Left forelimb (tissue), 1 donor: Measurements from ENCODE around the gene CFP.
"Not testable (repeated sequence)": the region's sequence is repeated elsewhere in the genome, so short reads cannot be mapped to it uniquely, and the experiment has no call there.

Experiments used
- DNase-seq: peaks from one replicate; pipeline ENCODE4 v3.0.0-alpha.2; 2018; ENCODE audit warnings: low spot score

CFP gene

DNA sequence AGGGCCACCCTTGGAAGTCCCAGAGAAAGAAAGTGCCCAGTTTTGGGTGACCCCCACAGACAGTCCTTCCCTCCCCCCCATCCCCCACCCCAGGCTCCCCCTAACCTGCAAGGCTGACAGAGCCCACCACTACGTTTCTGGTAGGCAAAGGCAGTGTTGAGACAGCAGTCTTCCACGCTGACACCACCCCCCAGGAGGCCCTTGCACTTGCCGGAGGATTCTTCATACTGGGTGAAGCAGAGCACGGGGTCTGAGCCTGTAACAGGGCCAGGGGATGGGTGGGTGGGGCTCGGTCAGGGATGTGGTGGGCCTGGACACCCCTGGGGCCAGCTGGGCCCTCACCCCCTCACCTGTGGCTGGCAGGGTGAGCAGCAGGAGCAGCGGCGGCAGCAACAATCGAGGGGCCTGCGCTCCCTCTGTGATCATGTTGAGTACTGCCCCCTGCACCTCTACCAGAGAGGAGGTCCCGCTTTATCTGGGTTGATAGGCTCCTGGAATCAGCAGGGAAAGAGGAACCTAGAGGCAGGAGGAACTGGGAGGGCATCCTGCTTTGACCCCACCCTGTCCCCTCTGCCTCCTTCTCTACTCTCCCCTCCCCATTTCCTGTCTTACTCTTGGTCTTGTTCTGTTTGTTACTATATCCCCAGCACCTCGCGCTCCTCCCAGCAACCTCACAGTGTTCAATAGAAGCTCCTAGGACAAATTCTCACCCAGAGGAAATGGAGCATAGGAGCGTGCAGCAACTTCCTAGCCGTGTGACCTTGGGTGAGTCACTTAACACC lies at the start of gene CFP:
CFP (minus strand) TSS at position 512 of the 782 bp plus-strand sequence; CDS start at position 426, 86 bp downstream.
- DNase-seq: no peak

GRCh38 chrX:47675959-47676859 lies 46.5 kb upstream of the CFP start:
- not testable (repeated sequence) for DNase-seq

GRCh38 chrX:47674776-47675175 lies 45.0 kb upstream of the CFP start:
- DNase-seq: no peak

- not testable (repeated sequence) for DNase-seq
Observed at GRCh38 chrX:47665797-47666196, 36.1 kb upstream of the CFP start.

- DNase-seq: no peak
Observed at GRCh38 chrX:47664737-47665136, 35.0 kb upstream of the CFP start.

GRCh38 chrX:47662144-47662657 lies 32.5 kb upstream of the CFP start:
- no peak for DNase-seq

- no peak for DNase-seq
Observed at GRCh38 chrX:47661539-47661938, 31.8 kb upstream of the CFP start.

DNA sequence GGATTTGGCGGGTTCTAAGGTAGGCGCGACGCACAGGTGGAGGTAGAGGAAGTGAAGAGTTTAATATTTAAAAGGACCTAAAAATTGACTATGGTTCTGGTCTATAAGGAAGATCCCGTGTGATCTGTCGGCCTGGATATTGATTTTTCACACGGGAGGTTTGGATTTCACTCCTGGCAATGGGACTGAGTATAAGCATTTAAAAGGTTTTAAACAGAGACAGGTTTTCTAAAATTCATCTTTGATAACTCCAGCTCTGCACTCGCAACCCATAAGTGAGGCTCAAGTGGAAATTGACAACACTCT lies 29.6 kb upstream of the CFP start:
- DNase-seq: no peak

- peak; percentile 91 for DNase-seq
Observed at GRCh38 chrX:47658684-47659420, 29.1 kb upstream of the CFP start, which contains the start of gene UXT. Gene UXT (minus strand): TSS chrX:47659180. CDS start chrX:47658927, 253 bp downstream.

DNA sequence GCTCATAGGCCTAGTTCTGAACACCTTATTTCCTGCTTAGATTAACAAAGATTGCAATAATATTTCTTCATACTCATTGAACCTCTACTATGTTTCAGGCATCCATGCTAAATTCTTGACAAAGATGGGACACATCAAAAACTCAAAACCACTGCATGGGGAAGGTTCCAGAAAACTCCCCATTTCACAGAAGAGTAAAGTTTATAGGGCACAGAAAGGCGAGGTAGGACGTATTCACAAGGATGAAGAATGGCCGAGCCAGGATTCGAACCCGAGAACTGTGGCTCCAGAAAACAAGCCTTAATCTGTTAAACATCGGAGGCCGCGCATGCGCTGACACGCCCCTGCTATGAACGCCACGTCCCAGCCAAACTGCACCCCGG lies 28.6 kb upstream of the CFP start:
- DNase-seq: no peak

DNA sequence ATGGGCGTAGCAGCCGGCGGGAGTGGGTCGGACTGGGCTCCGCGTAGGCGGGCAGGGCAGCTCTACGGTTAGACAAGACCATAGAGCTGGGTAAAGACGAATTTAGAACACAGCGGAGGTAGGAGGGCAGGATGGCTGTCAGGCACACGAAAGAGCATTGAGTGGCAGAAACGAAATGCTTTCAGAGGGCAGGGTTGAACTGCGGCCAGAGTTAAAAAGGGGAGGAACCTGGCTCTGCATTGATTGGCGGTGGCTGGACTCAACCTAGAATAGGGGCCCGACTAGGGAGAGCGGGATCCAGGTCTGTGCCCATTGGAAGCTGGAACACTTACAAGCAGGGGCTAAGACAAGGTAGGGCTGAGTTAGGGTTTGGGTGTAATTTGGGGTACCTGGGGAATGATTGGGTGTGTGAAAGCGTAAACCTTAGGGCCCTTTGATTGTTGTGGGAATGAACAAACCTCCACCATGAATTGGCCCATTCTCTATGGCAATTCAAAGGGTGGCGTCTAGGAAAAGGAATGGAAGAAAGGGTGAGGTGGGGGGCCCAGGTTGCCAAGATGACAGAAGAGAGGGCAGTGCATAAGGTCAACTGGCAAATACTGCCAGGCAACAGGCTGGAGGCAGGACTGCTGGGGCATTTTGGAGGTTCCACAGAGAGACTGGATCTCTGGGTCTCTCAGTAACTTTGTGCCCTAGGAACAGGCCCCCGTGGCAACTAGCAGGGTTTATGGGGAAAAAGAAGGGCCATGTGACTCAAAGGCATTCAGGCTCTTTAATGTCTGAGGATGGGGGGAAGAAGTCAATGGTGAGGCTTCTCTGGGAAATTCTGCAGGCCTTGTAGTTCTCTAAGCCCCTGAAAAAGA lies 21.5 kb upstream of the CFP start:
- DNase-seq: no peak

GRCh38 chrX:47650164-47651042 lies 20.7 kb upstream of the CFP start, which contains the start of gene ELK1:
Gene ELK1 (minus strand): TSS chrX:47650563. CDS start chrX:47641441, 9,122 bp downstream.
- DNase-seq: peak; percentile 93

GRCh38 chrX:47649781-47650163 lies 20.0 kb upstream of the CFP start:
- DNase-seq: no peak

- no peak for DNase-seq
Observed at GRCh38 chrX:47649271-47649670, 19.5 kb upstream of the CFP start.

GRCh38 chrX:47648376-47648775 lies 18.6 kb upstream of the CFP start:
- DNase-seq: no peak

GRCh38 chrX:47646636-47647035 lies 16.9 kb upstream of the CFP start:
- no peak for DNase-seq

- DNase-seq: no peak
Observed at GRCh38 chrX:47645530-47645929, 15.8 kb upstream of the CFP start.

DNA sequence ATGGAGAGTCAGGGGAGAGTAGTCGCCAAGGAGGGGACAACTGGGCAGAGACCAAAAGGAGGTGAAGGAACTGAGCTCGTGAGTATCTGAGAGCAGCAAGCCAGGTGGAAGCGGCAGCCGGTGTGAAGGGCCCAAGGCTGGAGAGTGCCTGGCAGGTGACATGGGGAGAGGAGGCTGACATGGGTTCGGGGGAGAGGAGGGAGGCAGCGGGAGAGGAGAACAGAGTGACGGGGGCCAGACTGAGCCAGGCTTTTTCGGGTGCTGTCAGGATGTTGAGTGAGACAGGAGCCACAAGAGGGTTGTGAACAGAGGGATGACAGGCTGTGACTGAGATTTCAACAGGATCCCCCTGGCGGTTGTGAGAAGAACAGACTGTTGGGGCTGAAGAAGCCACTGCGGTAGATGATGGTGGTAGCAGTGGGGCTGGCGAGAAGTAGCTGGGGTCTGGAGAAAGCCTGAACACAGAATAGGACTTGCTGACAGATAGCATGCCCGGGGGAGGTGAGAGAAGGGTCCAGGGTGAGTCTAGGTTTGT lies 14.9 kb upstream of the CFP start:
- no peak for DNase-seq

GRCh38 chrX:47643926-47644325 lies 14.2 kb upstream of the CFP start:
- DNase-seq: no peak

DNA sequence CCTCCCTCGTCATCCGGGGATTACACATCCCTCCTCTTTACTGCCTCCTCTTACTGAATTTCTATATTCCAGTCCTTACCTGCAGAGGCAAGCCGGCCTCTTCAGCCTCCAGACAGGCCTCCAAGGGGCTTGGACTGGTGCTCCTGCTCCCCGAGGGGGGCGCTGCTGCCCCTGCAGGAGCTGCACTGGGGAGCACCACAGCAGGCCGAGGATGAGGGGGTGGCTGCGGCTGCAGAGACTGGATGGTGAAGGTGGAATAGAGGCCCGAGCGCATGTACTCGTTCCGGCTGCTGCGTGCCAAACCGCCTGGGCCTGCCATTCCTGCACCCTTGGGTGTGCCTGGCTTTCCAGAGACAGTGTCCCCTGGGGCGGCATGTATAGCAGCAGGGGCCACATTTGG lies 9.1 kb upstream of the CFP start:
- DNase-seq: no peak
